Parathyroid adenoma (tissue), 2 donors: Measurements from ENCODE around the gene HOXC11.
A peak's percentile ranks its signal among the peaks of the same experiment; 100 is the strongest.

Experiments used
- H2AFZ ChIP-seq: fragments of 300-600 bp; sonication (generic); one replicate; pipeline ENCODE4 v1.7.0; 2017; ENCODE audit warnings: antibody characterized with exemption, mild to moderate bottlenecking
- H3K27ac ChIP-seq: fragments of 300-600 bp; sonication (generic); one replicate; pipeline ENCODE4 v1.7.0; 2017
- H3K27me3 ChIP-seq: fragments of 300-600 bp; sonication (generic); one replicate; pipeline ENCODE4 v1.7.0; 2017; ENCODE audit warnings: low read length; ENCODE audit not compliant: control insufficient read depth, insufficient read depth
- H3K36me3 ChIP-seq: fragments of 300-600 bp; sonication (generic); one replicate; pipeline ENCODE4 v1.7.0; 2017; ENCODE audit warnings: low read length; ENCODE audit not compliant: control insufficient read depth, insufficient read depth
- H3K4me1 ChIP-seq: fragments of 300-600 bp; sonication (generic); one replicate; pipeline ENCODE4 v1.7.0; 2017; ENCODE audit warnings: control low read depth
- H3K4me2 ChIP-seq: fragments of 300-600 bp; sonication (generic); one replicate; pipeline ENCODE4 v1.7.0; 2017; ENCODE audit warnings: low read length
- H3K4me3 ChIP-seq: fragments of 300-600 bp; sonication (generic); one replicate; pipeline ENCODE4 v1.7.0; 2017; ENCODE audit warnings: low read depth, low read length
- H3K79me2 ChIP-seq: fragments of 300-600 bp; sonication (generic); one replicate; pipeline ENCODE4 v1.7.0; 2017; ENCODE audit warnings: control low read depth
- H3K9ac ChIP-seq: fragments of 300-600 bp; sonication (generic); one replicate; pipeline ENCODE4 v1.7.0; 2017; ENCODE audit warnings: mild to moderate bottlenecking
- H3K9me3 ChIP-seq: fragments of 300-600 bp; sonication (generic); one replicate; pipeline ENCODE4 v1.7.0; 2017; ENCODE audit warnings: low read length; ENCODE audit not compliant: control insufficient read depth
- TF ChIP-seq, protein P1 (sequence below): fragments of 300-600 bp; sonication (generic); IDR thresholded peaks from one replicate; pipeline ENCODE4 v1.7.0; 2017; ENCODE audit warnings: antibody characterized with exemption, mild to moderate bottlenecking
- donor health status: primary hyperparathyroidism.

Gene HOXC11

DNA sequence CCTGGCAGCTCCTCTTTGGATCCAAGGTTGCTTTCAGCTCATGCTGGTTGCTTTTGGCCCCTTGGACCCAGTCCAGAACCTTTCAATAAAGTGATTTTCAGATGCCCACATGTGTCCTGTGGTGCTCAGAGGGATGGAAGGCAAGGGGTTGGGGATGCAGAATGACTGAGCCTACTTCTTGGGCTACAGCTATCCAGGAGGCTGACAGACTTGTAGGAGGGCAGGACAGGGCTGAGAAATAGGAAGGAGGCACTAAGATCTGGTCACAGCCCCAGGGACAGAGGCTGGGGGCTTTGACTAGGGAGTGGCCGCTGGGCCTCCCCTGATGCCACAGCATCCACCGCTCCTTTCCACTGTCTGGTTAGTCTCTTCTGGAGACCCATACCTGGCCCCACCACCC lies 1.2 kb upstream of the HOXC11 start:
- Histone ChIP-seq H3K9ac (no peak overlapping the region), H3K4me1 (no peaks in the 10 kb centered on the region), H3K4me2 (no peak overlapping the region), H2AFZ (no peak overlapping the region), H3K79me2 (no peaks in the 10 kb centered on the region), H3K27me3 (peaks cover 47% of the 10 kb centered on the region), H3K36me3 (no peaks in the 10 kb centered on the region), H3K9me3 (no peaks in the 10 kb centered on the region), H3K27ac (no peak overlapping the region), H3K4me3 (no peak overlapping the region)
- TF ChIP-seq, protein P1, sequence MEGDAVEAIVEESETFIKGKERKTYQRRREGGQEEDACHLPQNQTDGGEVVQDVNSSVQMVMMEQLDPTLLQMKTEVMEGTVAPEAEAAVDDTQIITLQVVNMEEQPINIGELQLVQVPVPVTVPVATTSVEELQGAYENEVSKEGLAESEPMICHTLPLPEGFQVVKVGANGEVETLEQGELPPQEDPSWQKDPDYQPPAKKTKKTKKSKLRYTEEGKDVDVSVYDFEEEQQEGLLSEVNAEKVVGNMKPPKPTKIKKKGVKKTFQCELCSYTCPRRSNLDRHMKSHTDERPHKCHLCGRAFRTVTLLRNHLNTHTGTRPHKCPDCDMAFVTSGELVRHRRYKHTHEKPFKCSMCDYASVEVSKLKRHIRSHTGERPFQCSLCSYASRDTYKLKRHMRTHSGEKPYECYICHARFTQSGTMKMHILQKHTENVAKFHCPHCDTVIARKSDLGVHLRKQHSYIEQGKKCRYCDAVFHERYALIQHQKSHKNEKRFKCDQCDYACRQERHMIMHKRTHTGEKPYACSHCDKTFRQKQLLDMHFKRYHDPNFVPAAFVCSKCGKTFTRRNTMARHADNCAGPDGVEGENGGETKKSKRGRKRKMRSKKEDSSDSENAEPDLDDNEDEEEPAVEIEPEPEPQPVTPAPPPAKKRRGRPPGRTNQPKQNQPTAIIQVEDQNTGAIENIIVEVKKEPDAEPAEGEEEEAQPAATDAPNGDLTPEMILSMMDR: no peak

DNA sequence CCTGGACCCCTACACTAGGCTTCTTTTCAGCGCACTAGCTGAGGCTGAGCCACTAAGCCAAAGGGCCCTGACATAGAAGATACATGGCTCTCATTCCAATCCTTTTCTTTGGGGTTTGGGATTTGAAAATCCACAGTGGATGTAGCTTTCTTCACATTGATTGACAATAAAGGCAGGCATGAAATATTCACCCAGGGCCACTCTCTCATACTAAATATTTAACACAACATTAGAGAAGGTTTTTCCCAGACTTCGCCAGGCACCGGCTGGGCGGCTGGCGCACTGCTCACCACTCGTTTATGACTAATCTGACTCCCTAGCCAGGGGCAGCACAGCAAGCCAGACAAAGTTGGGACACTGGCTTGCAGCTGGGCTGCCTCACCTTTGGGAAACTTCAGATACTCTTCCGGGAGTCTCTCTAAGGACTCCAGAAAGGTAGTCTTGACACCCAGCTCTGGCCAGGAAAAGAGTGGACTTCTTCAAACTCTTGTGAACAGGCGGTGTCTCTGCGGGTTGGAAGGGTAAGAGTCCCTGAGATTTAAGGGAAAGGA lies 699 bp upstream of the HOXC11 start:
- H3K27me3 ChIP-seq: peaks cover 48% of the 10 kb centered on the region
- no peak overlapping the region for H3K27ac ChIP-seq
- H3K4me3 ChIP-seq: no peak overlapping the region
- no peaks in the 10 kb centered on the region for H3K36me3 ChIP-seq
- H3K9me3 ChIP-seq: no peaks in the 10 kb centered on the region
- no peaks in the 10 kb centered on the region for H3K79me2 ChIP-seq
- H3K4me1 ChIP-seq: no peaks in the 10 kb centered on the region
- H2AFZ ChIP-seq: no peak overlapping the region
- TF ChIP-seq, protein P1: no peak
- H3K4me2 ChIP-seq: no peak overlapping the region
- no peak overlapping the region for H3K9ac ChIP-seq

DNA sequence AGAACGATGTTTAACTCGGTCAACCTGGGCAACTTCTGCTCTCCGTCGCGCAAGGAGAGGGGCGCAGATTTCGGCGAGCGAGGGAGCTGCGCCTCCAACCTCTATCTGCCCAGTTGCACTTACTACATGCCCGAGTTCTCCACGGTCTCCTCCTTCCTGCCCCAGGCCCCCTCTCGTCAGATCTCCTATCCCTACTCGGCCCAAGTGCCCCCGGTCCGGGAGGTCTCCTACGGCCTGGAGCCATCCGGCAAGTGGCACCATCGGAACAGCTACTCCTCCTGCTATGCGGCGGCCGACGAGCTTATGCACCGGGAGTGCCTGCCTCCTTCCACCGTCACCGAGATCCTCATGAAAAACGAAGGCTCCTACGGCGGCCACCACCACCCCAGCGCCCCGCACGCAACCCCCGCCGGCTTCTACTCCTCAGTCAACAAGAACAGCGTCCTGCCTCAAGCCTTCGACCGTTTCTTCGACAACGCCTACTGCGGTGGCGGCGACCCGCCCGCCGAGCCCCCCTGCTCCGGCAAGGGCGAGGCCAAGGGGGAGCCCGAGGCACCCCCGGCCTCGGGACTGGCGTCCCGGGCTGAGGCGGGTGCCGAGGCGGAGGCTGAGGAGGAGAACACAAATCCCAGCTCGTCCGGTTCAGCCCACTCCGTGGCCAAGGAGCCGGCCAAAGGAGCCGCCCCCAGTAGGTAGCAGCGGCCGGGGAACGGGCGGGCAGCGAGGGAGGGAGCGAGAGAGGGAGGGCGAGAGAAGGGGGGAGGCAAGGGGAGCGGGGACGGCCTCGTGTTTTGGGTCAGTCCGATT lies 513 bp downstream of the HOXC11 start:
- Histone ChIP-seq H3K27me3 (peaks cover 45% of the 10 kb centered on the region), H3K4me3 (no peak overlapping the region), H3K4me2 (no peak overlapping the region), H3K36me3 (no peaks in the 10 kb centered on the region), H3K9me3 (no peaks in the 10 kb centered on the region), H3K9ac (no peak overlapping the region), H3K79me2 (no peaks in the 10 kb centered on the region), H3K27ac (no peak overlapping the region), H3K4me1 (no peaks in the 10 kb centered on the region), H2AFZ (no peak overlapping the region)
- TF ChIP-seq, protein P1: no peak

DNA sequence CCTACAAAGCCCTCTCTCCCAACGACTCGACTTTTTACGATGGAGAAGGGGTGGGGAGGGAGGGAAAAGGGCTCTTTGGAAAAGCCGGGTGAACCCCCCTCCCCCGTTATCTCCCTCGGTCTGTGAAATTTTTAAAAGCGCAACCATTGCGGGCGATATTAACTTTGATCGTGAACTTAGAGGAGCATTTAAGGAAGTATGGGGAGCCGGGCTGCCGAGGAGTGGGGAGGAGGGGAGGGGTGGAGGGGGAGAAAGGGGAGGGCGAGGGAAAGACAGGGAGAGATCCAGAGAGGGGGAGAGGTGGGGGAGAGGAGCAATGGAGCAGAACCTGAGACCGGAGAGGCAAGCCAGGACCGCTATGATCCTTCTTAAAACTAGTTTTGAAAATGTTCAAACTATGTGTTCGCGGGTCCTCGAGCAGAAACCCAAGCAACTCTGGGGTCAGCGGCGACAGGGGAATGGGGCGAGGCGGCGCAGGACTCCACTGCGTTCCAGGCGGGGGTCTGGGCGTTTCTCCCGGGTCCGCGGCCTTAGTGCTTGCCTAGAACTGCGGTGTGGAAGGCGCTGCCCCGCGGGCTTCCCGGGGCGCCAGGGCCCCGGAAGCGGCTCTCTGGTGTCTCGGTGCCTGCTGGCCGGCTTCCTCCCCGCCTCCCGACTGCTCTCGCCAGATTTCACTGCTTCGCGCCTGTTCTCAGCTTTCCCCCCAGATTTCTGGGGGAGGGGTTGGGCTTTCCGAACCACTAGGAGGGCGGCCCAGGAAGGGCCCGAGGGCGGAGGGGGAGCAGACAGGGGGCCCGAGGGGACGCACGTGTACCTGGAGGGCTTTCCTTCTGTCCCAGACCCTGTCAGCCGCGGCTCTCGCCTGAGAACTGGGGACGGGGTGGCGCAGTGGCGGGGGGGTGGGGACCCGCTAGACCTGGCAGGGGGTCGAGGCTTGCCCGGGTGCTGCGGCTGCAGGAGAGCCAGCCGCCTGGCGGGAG lies 1.4 kb downstream of the HOXC11 start, which contains the start of gene HOTAIR:
Gene HOTAIR (minus strand): TSS at position 871 of the 980 bp plus-strand sequence.
- H2AFZ ChIP-seq: no peak within 1 kb of the TSS
- H3K4me1 ChIP-seq: no peaks in the 10 kb centered on the region
- H3K36me3 ChIP-seq: no peaks in the 10 kb centered on the region
- H3K9ac ChIP-seq: no peak within 1 kb of the TSS
- H3K9me3 ChIP-seq: no peaks in the 10 kb centered on the region
- H3K27me3 ChIP-seq: peaks cover 37% of the 10 kb centered on the region
- H3K79me2 ChIP-seq: no peaks in the 10 kb centered on the region
- no peak within 1 kb of the TSS for H3K4me3 ChIP-seq
- no peak within 1 kb of the TSS for H3K27ac ChIP-seq
- peak within 1 kb of the TSS; percentile 22 for H3K4me2 ChIP-seq
- TF ChIP-seq, protein P1: no peak
